Fibroblast of skin of right quadriceps (primary cell): ENCODE measurements around the gene ACP1.
A peak's percentile ranks its signal among the peaks of the same experiment; 100 is the strongest.

Experiments
- DNase-seq: peaks from one replicate; pipeline ENCODE4 v3.0.0-alpha.2; 2013

Gene ACP1

DNA sequence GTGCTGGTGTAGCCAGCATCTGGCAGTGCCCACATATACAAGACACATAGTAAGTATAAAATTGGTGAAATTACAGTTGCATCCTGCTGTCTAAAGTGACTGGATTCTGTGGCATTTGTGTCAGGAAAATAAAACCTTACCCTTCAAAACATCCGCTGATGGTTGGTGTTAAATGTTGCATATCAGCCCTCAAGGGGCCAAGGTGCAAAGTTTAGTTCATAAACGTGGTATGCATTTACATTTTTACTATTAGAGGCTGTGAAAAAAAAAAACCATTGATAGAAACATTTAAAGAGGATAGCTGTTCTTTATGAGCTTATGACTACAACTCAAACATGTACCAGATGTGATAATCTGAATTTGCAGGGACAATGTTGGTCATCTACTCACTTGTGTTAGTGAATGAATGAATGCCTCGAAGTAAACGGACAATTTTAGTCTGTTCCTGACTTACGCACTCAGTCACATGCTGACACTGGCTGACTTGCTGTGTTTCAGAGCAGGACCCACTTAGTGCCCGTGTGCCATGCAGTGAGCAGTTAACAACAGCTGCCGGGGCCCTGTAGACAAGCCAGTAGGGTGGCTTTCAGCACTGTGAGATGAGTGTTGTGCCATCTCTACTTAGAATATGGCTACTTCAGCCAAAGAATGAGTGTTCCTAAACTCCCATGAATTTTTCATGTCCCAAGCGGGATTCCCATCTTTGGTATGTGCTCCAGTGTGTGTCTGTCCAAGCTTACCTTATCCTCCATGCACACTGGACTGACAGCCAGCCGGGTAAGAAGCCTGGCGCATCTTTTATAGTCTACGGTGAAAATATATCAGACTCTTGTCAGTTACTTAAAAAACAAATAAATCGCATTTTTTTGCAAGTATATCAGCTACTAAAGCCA is 17.9 kb downstream of the ACP1 start:
- DNase-seq, result no peak

DNA sequence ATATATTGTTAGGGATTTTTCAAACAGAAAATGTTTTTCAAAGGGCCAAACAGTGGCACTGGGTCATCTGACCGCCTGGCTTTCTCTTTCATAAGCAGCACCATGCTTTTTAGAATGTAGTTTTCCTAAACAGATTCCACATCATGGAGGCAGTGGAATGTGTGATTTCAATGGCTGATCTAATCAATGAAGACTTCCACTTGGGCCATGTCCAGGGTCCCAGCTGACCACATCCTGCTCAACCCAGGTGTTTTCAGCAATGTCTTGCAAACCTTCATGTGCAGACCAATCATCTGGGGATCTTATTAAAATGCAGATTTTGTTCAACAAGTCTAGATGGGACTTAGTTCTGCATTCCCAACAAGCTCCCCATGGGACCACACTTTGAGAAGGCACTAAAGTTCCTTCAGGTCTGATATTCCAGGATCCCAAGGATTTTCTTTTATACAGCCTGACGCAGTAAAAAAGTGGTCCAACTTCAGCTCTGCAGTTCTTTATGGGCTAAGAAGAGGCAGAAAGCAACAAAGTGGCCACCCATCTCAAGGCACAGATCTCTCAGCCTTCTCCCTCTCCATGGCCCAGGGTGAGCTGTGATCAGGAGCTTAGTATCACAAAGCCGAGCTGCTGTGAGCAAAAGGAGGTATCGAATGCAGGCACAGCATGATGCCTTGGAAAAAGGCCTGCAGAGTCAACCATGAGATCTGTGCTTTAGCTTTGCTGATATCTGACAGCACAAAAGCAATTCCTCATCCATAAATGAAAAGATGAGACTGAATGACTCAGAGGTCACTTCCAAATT is 19.4 kb downstream of the ACP1 start:
- DNase-seq, result no peak

GRCh38 chr2:284896-285492 is 20.2 kb downstream of the ACP1 start:
- no peak for DNase-seq

GRCh38 chr2:285531-285930 is 20.8 kb downstream of the ACP1 start:
- DNase-seq, result peak; percentile 66

DNA sequence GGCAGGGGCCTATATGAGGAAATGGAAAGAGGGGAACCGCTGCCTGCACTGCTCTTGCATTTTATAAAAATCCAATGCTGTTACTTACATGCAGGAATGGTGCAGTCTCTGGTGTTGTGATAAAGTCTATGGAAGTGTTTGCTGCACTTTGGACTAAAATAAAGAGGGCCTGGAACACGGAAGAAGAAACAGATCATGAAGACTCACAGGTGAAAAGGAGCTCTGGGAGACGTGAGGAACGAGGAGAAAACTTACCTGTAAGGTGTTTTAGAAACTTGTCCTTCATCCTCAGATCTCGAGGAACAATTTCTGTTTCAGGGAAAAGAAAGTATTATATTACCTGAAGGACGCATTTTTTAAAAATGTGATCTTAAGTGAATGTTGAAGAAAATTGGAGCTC is 21.3 kb downstream of the ACP1 start:
- no peak for DNase-seq

GRCh38 chr2:286774-287392 is 22.1 kb downstream of the ACP1 start:
- DNase-seq, result no peak

- peak; percentile 17 for DNase-seq
Measured at GRCh38 chr2:287471-287885, 22.7 kb downstream of the ACP1 start.

DNA sequence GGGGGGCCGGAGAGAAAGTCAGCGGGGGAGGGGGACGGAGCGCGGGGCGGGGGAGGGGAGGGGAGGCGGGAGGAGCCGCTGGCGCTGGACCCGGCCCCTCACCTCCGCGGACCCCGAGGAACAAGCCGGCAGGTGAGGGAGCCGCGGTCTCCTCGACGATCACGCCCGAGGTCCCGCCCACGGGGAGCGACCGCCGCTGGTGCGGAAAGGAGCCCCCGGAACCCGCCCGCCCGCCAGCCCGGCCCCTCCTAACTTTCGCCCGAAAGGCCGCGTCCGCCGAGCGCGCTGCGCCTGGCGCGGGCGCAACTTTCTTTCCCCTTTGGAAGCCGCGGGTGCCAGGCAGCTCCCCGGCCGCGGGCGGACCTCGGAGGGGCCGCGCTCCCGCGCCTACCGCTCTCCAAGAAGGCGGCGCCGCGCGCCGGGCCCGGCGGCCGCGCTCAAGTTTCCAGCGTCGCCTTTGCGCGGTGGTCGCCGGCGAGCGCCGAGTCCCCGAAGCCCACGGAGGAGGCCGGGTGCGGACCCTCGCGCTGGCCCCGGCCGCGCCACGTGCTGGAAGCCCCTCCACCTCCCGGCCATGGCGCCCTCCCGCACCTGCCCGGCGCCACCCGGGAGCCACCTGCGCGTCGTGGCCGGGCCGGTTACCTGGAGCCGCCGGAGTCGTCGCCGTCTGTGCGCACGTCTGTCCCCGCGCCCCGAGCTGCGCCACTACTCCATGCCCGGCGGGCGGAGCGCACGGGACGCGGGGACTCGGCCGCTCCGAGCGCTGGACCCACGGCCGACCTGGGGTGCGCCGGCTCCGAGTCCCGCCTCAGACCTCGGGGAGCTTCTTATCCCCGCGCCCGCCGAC is 23.4 kb downstream of the ACP1 start, which contains the start of gene ALKAL2:
TSS of gene ALKAL2 (minus strand) at position 181 of the 847 bp plus-strand sequence. CDS start 256 bp downstream, outside the sequence.
- DNase-seq, result no peak

- DNase-seq, result no peak
Measured at GRCh38 chr2:288758-289361, 24.1 kb downstream of the ACP1 start.

- no peak for DNase-seq
Measured at GRCh38 chr2:289362-290089, 24.8 kb downstream of the ACP1 start.

DNA sequence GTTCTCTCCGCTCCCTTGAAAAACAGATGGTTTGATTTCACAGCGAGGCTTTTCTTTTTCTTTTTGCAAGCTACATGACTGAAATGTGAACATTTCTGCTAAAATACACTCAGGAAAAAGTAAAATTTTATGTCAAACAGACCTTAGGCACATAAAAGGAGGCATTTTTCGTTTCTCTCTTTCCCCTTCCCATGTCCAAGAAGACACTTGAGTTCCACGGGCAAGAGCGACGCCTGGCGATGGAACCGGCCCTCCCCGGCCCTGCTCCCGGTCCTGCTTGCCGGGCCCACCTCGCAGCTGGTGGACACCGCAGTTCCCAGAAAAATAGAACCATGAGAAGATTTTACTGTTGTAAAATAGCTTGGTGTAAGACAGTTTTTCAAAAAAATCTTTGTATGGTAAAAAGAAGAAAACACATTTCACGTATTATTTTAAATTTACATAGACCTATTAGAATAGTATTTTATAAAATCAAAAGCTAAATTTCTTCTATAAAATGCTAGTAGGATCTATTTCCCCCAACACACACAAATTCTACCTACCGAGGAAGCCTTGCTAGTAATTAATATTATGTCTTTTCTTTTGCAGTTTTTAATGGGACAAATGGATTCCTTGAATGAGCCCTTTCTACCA is 25.5 kb downstream of the ACP1 start:
- DNase-seq, result peak; percentile 66

- no peak for DNase-seq
Measured at GRCh38 chr2:295090-295489, 30.3 kb downstream of the ACP1 start.

DNA sequence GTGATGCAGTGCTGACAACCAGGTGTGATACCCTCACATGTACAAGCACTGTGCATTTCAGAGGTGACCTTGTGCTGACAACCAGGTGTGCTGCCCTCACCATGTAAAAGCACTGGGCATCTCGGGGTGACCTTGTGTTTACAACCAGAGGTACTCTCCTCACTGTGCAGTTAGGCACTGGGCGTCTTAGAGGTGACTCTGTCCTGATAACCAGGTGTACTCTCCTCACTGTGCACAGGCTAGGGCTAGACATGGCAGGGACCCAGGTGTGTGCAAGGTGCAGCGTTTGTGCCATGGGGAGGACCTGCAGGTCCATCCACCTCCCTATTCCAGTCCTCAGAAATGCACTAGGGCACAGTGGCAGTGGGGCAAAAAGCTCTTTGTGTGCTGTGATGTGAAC is 31.6 kb downstream of the ACP1 start:
- no peak for DNase-seq

DNA sequence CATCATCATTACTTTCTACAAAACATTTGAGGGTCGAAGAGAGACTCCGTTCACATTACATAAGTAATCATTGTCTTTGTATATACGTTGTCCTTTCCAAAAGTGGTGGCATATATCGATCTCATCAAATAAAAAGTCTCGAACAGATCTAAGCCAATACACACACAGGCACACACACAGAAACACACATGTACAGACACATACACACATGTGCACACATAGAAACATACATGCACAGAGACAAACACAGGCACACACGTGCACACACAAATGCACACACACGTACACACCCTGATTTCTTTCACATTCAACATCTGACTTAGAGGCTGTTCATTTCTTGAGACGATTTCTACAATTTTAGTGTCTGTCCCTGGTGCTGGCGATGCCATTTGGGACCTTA is 40.6 kb downstream of the ACP1 start:
- DNase-seq, result no peak

DNA sequence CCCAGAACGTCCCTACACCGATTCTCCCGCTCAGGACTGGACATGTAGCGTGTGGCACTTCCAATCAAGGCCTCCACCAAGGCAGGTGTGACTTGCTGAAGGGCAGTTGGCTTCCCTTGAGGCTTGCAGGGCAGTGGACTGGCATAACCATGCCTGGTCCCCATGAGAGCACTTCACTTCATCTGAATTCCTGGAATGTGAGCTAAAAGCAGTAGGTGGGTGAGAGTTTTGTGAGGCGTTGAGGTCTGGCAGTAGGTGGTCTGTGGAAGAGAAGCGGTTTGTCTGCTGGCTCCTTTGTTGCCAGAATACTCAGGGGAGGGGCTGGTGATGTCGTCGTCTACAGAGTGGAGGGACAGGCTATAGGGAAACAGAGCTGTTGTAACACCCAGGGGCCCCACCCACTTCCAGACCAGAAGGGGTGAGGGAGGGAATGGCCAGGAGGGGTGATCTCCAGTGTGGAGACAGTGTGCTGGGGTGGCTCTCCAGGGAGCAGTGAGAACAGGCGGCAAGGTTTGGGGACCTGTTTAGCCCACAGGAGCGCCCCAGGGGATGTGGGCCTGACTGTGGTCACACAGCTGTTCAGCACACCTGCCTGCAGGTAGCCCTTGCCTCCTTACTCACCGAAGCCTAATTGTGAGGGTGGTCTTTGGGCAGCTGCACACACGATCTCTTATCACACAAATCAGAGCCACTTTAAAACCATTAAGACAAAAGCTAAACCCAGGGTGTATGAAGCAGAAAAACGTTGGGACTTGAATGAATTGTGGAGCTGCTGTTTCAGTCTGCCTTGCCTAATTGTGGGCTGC is 44.6 kb downstream of the ACP1 start:
- no peak for DNase-seq

DNA sequence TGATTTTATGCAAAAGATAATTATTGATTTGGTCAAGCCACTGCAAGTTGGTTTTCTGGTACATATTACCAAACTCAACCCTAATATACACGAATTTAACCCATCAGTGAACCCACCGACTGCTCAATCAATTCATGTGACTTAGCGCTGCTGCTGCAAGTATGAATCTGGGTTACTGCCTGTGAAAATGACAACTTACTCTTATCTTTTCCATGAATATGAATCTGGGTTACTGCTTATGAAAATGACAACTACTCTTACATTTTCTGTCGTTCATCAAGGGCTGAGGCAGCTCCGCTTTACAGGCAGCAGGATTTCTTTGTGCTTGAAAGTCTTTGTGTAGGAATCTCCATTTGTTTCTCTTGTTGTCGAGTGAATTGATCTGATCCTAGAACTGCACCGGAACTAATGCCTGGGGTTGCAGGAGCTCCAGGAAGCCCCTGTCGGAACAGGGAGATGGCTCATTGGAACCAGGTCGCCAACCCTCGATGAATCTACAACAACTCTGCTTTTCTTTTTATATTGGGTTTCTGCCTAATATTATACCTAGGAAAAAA is 45.3 kb downstream of the ACP1 start:
- no peak for DNase-seq

GRCh38 chr2:310994-311393 is 46.2 kb downstream of the ACP1 start:
- no peak for DNase-seq

DNA sequence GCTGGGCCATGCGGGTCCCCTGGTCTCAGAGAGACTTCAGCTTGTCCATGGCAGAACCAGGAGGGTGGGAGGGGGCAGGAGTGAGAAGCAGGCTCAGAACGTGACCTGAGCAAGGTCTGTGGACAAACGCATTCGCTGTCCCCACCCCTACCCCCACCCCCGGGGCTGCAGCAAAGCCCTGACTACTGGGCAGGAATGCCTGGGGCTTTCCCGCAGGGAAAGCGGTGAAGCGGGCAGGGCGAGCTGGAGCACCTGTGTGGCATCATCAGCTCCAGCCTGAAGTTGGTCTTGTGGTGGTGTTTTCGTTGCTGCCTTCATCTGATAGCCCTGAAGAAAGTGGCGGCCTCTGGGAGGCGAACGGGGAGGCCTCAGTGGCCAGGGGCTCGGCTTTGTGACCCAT is 49.2 kb downstream of the ACP1 start:
- DNase-seq, result no peak
